AG10803 (cell line): ENCODE measurements around the gene TSBP1.
"Not testable (repeated sequence)": the region's sequence is repeated elsewhere in the genome, so short reads cannot be mapped to it uniquely, and the experiment has no call there.

Experiments
- DNase-seq: peaks from one replicate; pipeline ENCODE4 v3.0.0; 2010; ENCODE audit warnings: low read depth
- H3K4me3 ChIP-seq: 2 replicates; pipeline ENCODE4 v1.5.1; 2011; ENCODE audit warnings: mild to moderate bottlenecking, low read length, control low read depth
- TF ChIP-seq, protein P1 (sequence below): conservative IDR thresholded peaks from 2 replicates; pipeline ENCODE4 v1.5.1; 2011; ENCODE audit warnings: mild to moderate bottlenecking, low read length, control low read depth, inconsistent platforms

Gene TSBP1

DNA sequence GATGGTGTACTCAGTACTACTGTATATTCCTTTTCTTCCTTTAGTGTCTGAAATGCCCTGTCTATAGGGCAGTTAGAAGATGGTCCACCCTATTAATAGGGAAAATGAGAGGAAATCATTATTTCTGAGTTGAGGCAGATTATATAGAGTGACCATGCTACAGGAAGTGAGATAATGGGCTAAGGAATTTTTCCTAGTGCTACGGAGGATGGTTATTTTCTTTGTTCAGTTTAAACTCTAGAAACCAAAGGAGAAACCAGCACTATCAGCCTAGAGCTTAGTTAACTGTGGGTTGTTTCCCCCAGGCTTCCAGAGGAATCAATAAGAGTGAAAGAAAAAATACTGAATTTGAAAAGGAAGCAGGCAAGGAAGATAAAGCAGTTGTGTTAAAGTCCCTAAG lies 474 bp downstream of the TSBP1 start:
- no peak overlapping the region for H3K4me3 ChIP-seq
- peak; percentile 2 for DNase-seq
- TF ChIP-seq, protein P1, sequence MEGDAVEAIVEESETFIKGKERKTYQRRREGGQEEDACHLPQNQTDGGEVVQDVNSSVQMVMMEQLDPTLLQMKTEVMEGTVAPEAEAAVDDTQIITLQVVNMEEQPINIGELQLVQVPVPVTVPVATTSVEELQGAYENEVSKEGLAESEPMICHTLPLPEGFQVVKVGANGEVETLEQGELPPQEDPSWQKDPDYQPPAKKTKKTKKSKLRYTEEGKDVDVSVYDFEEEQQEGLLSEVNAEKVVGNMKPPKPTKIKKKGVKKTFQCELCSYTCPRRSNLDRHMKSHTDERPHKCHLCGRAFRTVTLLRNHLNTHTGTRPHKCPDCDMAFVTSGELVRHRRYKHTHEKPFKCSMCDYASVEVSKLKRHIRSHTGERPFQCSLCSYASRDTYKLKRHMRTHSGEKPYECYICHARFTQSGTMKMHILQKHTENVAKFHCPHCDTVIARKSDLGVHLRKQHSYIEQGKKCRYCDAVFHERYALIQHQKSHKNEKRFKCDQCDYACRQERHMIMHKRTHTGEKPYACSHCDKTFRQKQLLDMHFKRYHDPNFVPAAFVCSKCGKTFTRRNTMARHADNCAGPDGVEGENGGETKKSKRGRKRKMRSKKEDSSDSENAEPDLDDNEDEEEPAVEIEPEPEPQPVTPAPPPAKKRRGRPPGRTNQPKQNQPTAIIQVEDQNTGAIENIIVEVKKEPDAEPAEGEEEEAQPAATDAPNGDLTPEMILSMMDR: no peak

DNA sequence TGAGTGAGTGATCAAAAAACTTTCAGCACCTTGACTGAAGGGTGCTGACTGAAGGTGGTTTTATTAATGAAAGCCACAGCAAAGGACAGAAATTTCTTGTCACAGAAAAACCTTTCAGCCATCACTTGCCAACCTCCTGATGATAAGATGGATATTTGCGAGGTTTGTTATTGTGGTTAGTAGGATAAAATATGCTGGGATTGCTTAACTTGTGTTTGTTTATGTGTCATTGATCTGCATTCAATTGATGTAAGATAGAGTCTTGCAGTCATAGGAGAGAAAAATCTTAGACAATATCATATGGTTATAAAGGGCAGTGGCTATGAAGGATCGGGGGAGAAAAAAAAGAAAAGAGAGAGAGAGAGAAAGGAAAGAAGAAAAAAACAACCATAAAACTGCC lies 1.2 kb downstream of the TSBP1 start:
- DNase-seq: peak; percentile 8
- no peak overlapping the region for H3K4me3 ChIP-seq
- TF ChIP-seq, protein P1: no peak

DNA sequence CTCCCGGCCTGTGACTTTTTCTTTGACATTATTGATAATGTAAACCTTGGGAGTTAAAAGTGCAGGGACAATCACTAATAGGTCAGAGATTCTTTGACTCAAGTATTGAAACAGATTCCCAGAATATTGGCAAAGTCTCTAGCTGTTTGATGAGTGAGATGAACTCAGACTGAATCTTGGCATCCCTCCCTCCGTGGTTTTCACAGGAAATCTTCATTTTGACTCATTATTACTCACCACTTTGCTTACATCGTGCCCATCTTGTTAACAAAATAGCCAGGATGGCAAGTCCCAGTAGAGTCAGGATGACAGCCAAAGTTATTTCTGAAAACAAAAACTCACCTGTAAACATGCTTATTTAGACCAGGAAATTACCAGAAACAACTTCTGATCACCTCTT lies 2.0 kb downstream of the TSBP1 start:
- peak; percentile 82 for DNase-seq
- TF ChIP-seq, protein P1: no peak
- no peak overlapping the region for H3K4me3 ChIP-seq

DNA sequence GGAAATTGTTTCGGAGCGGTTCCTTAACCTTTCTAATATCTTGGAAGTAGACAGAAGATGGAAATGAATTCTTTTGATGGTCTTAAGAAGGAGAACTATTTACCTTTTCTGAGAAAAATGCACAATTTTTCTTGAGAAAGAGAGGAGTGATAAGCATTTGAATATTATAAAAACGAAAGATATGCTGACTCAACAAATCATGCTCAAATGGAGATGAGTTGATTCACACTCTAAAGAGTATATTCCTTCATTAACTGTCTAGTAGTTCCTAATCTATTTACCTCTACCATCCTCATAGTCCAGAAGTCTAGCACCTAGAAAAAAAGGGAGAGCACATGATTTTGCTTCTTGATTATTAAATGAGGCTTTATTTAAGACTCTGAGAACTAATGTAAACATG lies 4.1 kb downstream of the TSBP1 start:
- TF ChIP-seq, protein P1: no peak
- no peak for DNase-seq

DNA sequence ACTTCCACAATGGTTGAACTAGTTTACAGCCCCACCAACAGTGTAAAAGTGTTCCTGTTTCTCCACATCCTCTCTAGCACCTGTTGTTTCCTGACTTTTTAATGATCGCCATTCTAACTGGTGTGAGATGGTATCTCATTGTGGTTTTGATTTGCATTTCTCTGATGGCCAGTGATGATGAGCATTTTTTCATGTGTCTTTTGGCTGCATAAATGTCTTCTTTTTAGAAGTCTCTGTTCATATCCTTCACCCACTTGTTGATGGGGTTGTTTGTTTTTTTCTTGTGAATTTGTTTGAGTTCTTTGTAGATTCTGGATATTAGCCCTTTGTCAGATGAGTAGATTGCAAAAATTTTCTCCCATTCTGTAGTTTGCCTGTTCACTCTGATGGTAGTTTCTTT lies 12.5 kb downstream of the TSBP1 start:
- not testable (repeated sequence) for H3K4me3 ChIP-seq, DNase-seq

More for the DNA sequence above, 4.1 kb downstream of the TSBP1 start:
- H3K4me3 ChIP-seq: no peak overlapping the region

DNA sequence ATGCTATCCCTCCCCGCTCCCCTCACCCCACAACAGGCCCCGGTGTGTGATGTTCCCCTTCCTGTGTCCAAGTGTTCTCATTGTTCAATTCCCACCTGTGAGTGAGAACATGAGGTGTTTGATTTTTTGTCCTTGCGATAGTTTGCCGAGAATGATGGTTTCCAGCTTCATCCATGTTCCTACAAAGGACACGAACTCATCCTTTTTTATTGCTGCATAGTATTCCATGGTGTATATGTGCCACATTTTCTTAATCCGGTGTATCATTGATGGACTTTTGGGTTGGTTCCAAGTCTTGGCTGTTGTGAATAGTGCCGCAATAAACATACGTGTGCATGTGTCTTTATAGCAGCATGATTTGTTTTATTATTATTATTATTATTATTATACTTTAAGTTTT lies 13.2 kb downstream of the TSBP1 start:
- DNase-seq, H3K4me3 ChIP-seq: not testable (repeated sequence)

DNA sequence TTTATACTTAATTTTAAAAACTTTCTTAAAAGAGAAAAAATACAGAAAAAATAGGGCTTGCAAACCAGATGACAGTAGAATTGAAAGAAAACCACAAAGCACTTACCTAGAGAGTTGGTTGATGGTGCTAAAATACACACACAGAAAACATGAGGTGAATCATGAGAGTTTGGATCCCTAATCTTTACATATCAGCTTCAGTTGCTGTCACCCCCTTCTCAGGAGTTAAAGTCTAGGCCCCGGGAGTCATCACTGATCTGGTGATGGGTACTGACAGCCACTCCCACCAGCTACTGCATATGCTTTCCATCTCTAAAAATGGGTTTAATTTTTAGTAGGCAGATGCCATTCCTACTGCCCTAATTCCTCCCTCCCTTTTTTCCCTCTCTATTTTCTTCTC lies 16.7 kb downstream of the TSBP1 start:
- DNase-seq: no peak
- TF ChIP-seq, protein P1: no peak
- H3K4me3 ChIP-seq: no peak overlapping the region

DNA sequence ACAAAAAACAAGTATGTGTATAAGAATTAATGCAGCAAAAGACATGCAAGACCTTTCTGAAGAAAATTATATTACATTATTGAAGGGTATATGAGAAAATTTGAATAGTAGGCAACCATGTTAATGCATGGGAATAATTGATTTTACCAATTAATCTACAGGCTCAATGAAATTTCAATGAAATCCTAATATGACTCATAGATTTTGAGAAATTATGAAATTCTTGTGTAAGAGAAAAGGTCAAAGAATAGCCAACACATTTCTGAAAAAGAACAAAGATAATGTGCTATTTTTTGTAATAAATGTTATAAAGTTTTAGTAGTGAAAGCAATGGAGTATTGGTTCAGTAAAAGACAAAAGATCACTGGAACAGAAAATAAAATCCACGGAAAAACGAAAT lies 18.4 kb downstream of the TSBP1 start:
- TF ChIP-seq, protein P1: no peak
- no peak for DNase-seq
- no peak overlapping the region for H3K4me3 ChIP-seq
